PC-3 (cell line): Measurements from ENCODE around the gene PHC3.

ENCODE experiments used
- CTCF ChIP-seq: fragments of 300-600 bp; sonication (generic); conservative IDR thresholded peaks from 2 replicates; pipeline ENCODE4 v1.5.1; 2017; ENCODE audit warnings: antibody characterized with exemption, low read depth, mild to moderate bottlenecking, low read length
- EZH2 ChIP-seq: fragments of 300-600 bp; sonication (generic); IDR thresholded peaks from one replicate; pipeline ENCODE4 v1.6.1; 2017; ENCODE audit warnings: antibody characterized with exemption, mild to moderate bottlenecking, low read length; ENCODE audit not compliant: unreplicated experiment

- TF ChIP-seq EZH2 (no peak), CTCF (no peak)
These were observed 73.6 kb downstream of the PHC3 start for GRCh38 chr3:170107941-170108340.
